Activated CD4-positive, alpha-beta T cell treated with anti-CD3 and anti-CD28 coated beads, Interleukin-2, amount 50 U/mL, for 4 hours (primary cell): ENCODE measurements around the gene ACOT13.
"Not testable (repeated sequence)": the region's sequence is repeated elsewhere in the genome, so short reads cannot be mapped to it uniquely, and the experiment has no call there.

Experiments
- DNase-seq, 2 experiments: peaks; one replicate each; pipeline ENCODE4 v3.0.0-alpha.2; 2020

The ACOT13 gene

GRCh38 chr6:24666641-24667377 lies at the start of gene ACOT13, which contains the start of gene TDP2:
Gene ACOT13, plus strand, starts transcription at chr6:24667077. Its CDS starts 187 bp downstream, at chr6:24667264.
Gene TDP2, minus strand, starts transcription at chr6:24666899. Its CDS starts 37 bp downstream, at chr6:24666862.
- DNase-seq: peak; percentile 93 to 94

- no peak for DNase-seq
These were observed 47.2 kb upstream of the ACOT13 start for GRCh38 chr6:24619661-24620060.

- DNase-seq: no peak
These were observed 46.2 kb upstream of the ACOT13 start for GRCh38 chr6:24620637-24621036.

- no peak for DNase-seq
These were observed 45.1 kb upstream of the ACOT13 start for GRCh38 chr6:24621626-24622289.

GRCh38 chr6:24630856-24631505 lies 35.9 kb upstream of the ACOT13 start:
- DNase-seq: no peak

- DNase-seq: no peak
These were observed 35.2 kb upstream of the ACOT13 start for GRCh38 chr6:24631671-24632070.

GRCh38 chr6:24632573-24632972 lies 34.3 kb upstream of the ACOT13 start:
- DNase-seq: no peak

- DNase-seq: no peak
These were observed 30.2 kb upstream of the ACOT13 start for GRCh38 chr6:24636681-24637080.

- DNase-seq: no peak
These were observed 26.7 kb upstream of the ACOT13 start for GRCh38 chr6:24640166-24640565.

- not testable (repeated sequence) for DNase-seq
These were observed 26.2 kb upstream of the ACOT13 start for GRCh38 chr6:24640631-24641030.

GRCh38 chr6:24642061-24642460 lies 24.8 kb upstream of the ACOT13 start:
- no peak for DNase-seq

- DNase-seq: no peak
These were observed 23.0 kb upstream of the ACOT13 start for GRCh38 chr6:24643920-24644319.

GRCh38 chr6:24644377-24644776 lies 22.5 kb upstream of the ACOT13 start:
- no peak for DNase-seq

GRCh38 chr6:24646771-24647170 lies 20.1 kb upstream of the ACOT13 start:
- DNase-seq: no peak

- DNase-seq: no peak
These were observed 18.6 kb upstream of the ACOT13 start for GRCh38 chr6:24648276-24648675.

- DNase-seq: no peak
These were observed 17.2 kb upstream of the ACOT13 start for GRCh38 chr6:24649691-24650090.

- no peak for DNase-seq
These were observed 16.5 kb upstream of the ACOT13 start for GRCh38 chr6:24650365-24650764.

GRCh38 chr6:24655215-24655614 lies 11.7 kb upstream of the ACOT13 start:
- no peak for DNase-seq

GRCh38 chr6:24658573-24659560 lies 8.0 kb upstream of the ACOT13 start:
- no peak for DNase-seq

- no peak for DNase-seq
These were observed 7.3 kb upstream of the ACOT13 start for GRCh38 chr6:24659561-24659960.

- no peak for DNase-seq
These were observed 6.8 kb upstream of the ACOT13 start for GRCh38 chr6:24660105-24660504.

GRCh38 chr6:24661759-24662158 lies 5.1 kb upstream of the ACOT13 start:
- not testable (repeated sequence) for DNase-seq

- no peak for DNase-seq
These were observed 4.6 kb upstream of the ACOT13 start for GRCh38 chr6:24662236-24662635.
